AG09309 (cell line): ENCODE data around the gene FBLN7.
A peak's percentile ranks its signal among the peaks of the same experiment; 100 is the strongest.

Source experiments
- DNase-seq: peaks from one replicate; pipeline ENCODE4 v3.0.0-alpha.2; 2010; ENCODE audit warnings: low read depth
- H3K4me3 ChIP-seq: 2 replicates; pipeline ENCODE4 v1.5.1; 2011; ENCODE audit warnings: mild to moderate bottlenecking, low read depth, low read length, moderate library complexity; ENCODE audit not compliant: control insufficient read depth
- TF ChIP-seq, protein P1 (sequence below): IDR thresholded peaks from 2 replicates; pipeline ENCODE4 v1.5.1; 2011; ENCODE audit warnings: mild to moderate bottlenecking, low read depth, low read length, inconsistent platforms; ENCODE audit not compliant: insufficient read depth, control insufficient read depth; ENCODE audit errors: missing control alignments

The FBLN7 gene

DNA sequence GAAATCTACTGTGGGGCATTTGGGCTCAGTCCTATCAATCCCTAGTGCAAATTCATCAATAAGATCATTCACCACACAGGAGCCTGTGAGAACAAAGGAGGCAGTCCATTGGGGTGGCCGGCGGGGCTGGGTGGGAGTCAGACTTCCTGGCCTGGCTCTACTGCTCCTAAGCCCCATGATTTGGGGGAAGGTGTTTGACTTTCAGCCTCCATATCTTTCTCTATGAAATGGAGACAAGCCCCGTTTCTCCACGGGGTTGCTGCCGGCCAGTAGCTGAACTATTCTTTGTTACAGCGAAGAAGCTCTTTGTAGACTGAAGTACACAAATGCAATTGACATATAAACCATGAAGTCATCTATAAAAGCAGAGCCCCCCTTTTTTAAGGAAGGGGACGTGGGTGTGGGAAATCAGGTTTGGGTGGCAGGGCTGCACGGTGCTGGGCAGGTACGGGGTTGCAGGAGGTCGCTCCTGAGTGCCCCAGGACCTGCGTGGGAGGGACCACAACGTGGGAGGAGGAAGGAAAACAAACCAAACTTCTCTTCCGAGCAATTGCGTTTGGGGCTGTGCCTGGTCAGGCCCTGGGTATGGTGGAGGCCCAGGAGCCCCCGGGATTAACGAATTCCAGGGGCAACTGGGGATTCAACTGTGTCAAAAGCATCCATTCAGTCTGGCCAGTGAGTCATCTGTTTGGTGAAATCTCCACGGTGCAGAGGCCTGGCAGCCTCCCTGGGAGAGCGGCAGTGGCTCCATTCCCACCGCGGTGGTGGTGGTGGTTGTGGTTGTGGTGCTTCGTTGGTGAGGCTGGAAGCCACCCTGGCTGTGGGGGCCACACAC, 18.2 kb downstream of the FBLN7 start:
- TF ChIP-seq, protein P1, sequence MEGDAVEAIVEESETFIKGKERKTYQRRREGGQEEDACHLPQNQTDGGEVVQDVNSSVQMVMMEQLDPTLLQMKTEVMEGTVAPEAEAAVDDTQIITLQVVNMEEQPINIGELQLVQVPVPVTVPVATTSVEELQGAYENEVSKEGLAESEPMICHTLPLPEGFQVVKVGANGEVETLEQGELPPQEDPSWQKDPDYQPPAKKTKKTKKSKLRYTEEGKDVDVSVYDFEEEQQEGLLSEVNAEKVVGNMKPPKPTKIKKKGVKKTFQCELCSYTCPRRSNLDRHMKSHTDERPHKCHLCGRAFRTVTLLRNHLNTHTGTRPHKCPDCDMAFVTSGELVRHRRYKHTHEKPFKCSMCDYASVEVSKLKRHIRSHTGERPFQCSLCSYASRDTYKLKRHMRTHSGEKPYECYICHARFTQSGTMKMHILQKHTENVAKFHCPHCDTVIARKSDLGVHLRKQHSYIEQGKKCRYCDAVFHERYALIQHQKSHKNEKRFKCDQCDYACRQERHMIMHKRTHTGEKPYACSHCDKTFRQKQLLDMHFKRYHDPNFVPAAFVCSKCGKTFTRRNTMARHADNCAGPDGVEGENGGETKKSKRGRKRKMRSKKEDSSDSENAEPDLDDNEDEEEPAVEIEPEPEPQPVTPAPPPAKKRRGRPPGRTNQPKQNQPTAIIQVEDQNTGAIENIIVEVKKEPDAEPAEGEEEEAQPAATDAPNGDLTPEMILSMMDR: no peak
- DNase-seq: peak; percentile 74
- H3K4me3 ChIP-seq: no peak overlapping the region

DNA sequence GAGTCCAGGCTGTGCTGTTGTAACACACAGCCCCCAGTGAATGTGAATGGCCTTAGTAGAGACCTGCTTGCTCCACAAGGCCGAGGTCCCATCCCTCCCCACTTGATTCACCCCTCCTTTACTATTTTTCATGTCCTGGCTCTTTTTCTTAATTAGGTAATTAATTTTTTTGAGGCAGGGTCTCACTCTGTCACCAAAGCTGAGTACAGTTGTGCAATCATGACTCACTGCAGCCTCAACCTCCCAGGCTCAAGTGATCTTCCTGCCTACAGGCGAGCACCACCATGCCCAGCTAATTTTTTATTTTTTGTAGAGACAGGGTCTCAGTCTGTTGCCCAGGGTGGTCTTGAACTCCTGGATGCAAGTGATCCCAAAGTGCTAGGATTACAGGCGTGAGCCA, 19.3 kb downstream of the FBLN7 start:
- no peak overlapping the region for H3K4me3 ChIP-seq
- no peak for DNase-seq
- TF ChIP-seq, protein P1: no peak

DNA sequence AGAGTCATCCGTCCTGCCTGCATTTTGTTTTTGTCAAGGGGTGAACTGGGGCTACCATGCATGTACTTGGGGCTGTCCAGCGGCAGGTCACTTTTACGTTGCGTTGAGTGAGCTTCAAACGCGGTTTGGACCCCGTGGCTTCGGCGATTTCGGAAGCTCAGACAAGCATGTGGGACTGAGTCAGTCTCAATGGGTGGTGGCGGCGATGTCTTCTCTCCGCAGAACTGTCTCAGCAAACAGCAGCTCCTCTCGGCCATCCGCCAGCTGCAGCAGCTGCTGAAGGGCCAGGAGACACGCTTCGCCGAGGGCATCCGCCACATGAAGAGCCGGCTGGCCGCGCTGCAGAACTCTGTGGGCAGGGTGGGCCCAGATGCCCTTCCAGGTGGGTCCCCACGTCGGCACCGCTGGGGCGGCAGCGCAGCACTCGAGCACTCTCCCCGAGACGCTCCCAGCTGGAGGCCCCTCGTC, 21.3 kb downstream of the FBLN7 start:
- no peak overlapping the region for H3K4me3 ChIP-seq
- no peak for DNase-seq
- TF ChIP-seq, protein P1: no peak

DNA sequence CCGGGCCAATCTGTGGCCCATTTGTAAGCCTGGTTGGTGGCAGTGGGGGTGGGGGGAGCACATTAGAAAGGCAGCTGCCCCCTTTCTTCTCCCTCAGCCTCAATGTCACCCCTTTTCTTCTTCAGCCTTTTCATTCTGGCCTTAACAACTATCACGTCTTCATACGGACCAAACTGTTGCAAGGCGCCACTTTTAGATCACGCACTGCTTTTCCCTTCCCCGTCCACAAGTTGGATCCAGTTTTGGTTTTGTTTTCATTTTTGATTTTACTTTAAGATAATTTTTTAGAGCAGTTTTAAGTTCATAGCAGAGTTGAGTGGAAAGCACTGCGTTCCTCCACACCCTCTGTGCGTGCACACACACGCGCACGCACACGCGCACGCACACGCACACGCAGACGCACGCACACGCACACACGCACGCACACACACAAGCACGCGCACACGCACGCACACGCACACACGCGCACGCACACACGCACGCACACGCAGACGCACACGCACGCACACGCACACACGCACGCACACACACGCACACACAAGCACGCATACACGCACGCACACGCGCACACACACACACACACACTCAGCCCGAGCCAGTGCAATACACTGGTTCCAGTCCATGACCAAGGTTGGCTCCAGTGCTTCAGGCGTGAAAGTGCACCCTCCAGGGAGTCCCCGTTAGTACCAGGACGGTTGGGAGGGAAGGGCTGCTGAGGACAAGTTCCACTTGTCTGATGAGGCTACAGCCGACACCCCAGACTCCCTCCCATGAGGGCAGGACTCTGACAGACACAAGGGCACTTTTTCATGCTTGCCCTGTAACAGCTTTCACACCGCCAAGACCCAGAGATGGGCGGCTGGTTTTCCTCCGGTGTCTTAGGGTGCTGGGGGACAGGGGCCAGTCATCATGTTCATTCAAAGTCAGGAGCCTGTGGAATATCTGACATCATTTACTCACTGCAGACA, 22.4 kb downstream of the FBLN7 start:
- no peak overlapping the region for H3K4me3 ChIP-seq
- no peak for DNase-seq
- TF ChIP-seq, protein P1: no peak

DNA sequence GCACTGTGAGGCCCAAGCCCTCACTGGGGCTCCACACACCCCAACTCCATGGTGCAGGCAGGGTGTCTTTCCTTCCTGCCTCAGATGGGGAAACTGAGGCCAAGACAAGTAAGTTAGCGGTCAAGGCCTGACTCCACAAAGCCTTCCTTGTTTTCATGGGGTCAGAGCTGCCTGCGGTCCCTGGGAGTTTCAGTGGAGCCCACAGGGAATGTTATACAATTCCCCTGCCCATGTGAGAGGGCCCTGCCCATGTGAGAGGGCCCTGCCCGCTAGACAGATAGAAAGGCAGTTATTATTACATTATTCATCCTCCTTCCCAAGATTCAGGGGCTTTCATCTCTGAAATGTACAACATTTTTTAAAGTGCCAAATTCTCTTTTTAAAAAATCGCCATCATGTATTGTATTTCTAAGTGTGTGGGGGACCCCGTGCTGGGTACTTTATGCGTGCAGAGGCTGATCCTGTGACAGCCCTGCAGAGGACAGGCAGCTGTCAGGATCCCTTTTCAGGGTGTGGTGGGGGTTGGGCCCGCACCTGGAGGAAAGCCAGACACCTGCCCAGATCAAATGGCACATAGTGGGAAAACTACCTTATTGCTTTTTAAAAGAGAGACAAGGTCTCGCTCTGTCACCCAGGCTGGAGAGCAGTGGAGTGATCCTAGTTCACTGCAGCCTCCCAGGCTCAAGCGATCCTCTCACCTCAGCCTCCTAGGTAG, 23.4 kb downstream of the FBLN7 start:
- TF ChIP-seq, protein P1: no peak
- no peak for DNase-seq
- H3K4me3 ChIP-seq: no peak overlapping the region

DNA sequence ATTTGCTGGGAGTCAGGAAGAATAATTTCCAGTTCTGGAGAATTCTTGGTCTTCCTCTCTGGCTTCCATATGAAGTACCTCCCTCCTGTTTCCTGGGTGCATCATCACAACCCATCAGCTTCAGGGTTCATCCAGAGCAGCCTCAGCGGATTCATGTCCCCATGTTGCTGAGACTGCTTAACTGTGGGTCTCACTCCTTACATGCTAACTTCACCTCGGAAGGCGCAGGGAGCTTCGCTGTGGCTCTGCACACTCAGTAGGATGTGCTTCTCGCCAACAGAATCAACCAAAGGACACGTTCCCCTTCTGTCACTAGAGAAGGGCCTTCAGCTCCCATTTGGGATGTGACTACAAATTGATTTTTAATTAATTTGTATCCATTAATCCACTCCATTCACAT, 24.2 kb downstream of the FBLN7 start:
- TF ChIP-seq, protein P1: no peak
- no peak overlapping the region for H3K4me3 ChIP-seq
- no peak for DNase-seq
